Activated CD8-positive, alpha-beta T cell treated with anti-CD3 and anti-CD28 coated beads, Interleukin-2, amount 10 ng/mL, durations not matched to agents 7 days and 5 days (primary cell): Measurements from ENCODE around the gene PRDM2. TPM values are rescaled to one million over a fixed set of nuclear protein-coding genes. Genes with fewer than 3 reads are reported as not detected.

ENCODE experiments used
- ATAC-seq: fragments of 150-1000 bp; cut with Tn5 transposase; one replicate; pipeline ENCODE4 v1.10.0; 2021; ENCODE audit warnings: moderate library complexity
- CTCF ChIA-PET: fragments of 350-600 bp; sonication (Branson Sonifier 250); formaldehyde crosslinking; loops from one replicate; lab custom pipeline; 2021; ENCODE audit warnings: antibody characterized with exemption; lab: Charles Lee
- POLR2A ChIA-PET: fragments of 350-600 bp; sonication (Branson Sonifier 250); formaldehyde crosslinking; loops from one replicate; lab custom pipeline; 2021; ENCODE audit warnings: antibody characterized with exemption; lab: Charles Lee
- DNase-seq: peaks from one replicate; pipeline ENCODE4 v3.0.0-alpha.2; 2020
- H3K27ac Mint-ChIP-seq: one replicate; pipeline ENCODE4 v1.8.0; 2021; ENCODE audit warnings: mild to moderate bottlenecking, mixed read lengths
- H3K27me3 Mint-ChIP-seq: one replicate; pipeline ENCODE4 v1.8.0; 2021; ENCODE audit warnings: low read depth, mixed read lengths
- H3K36me3 Mint-ChIP-seq: one replicate; pipeline ENCODE4 v1.8.0; 2021; ENCODE audit warnings: low read depth, mixed read lengths
- H3K4me1 Mint-ChIP-seq: one replicate; pipeline ENCODE4 v1.8.0; 2021; ENCODE audit warnings: low read depth, mixed read lengths
- H3K4me3 Mint-ChIP-seq: one replicate; pipeline ENCODE4 v1.8.0; 2021; ENCODE audit warnings: mild to moderate bottlenecking, mixed read lengths
- H3K9me3 Mint-ChIP-seq: one replicate; pipeline ENCODE4 v1.8.0; 2022; ENCODE audit warnings: mixed read lengths; ENCODE audit not compliant: insufficient read depth
- total RNA-seq, 2 experiments: library from RNA; stranded (reverse); gene quantifications; one replicate each; pipeline ENCODE4 v1.2.3, GENCODE V29; 2021

The PRDM2 gene
- total RNA-seq, 2 experiments from 2014 or later = 49.3 to 50.4 TPM

- ChIA-PET POLR2A (no interaction called here), CTCF (interaction anchor here (1.7 kb wide), 1 partner anchor 155 kb away, joined by 7 read pairs; no protein-coding TSS in a partner anchor)
- no peak for ATAC-seq
- Mint-ChIP-seq H3K4me3 (no peak overlapping the region), H3K4me1 (no peaks in the 10 kb centered on the region), H3K27ac (no peak overlapping the region), H3K9me3 (no peaks in the 10 kb centered on the region), H3K36me3 (no peaks in the 10 kb centered on the region), H3K27me3 (no peaks in the 10 kb centered on the region)
- no peak for DNase-seq
Measured at GRCh38 chr1:13820055-13820454, 120.1 kb downstream of the PRDM2 start.

GRCh38 chr1:13820456-13820855 is 120.5 kb downstream of the PRDM2 start:
- ATAC-seq = no peak
- Mint-ChIP-seq H3K4me1 (no peaks in the 10 kb centered on the region), H3K27ac (no peak overlapping the region), H3K9me3 (no peaks in the 10 kb centered on the region), H3K4me3 (no peak overlapping the region), H3K36me3 (no peaks in the 10 kb centered on the region), H3K27me3 (no peaks in the 10 kb centered on the region)
- ChIA-PET CTCF (interaction anchor here (1.7 kb wide), 1 partner anchor 156 kb away, joined by 7 read pairs; no protein-coding TSS in a partner anchor), POLR2A (no interaction called here)
- no peak for DNase-seq

GRCh38 chr1:13823126-13823880 is 123.3 kb downstream of the PRDM2 start:
- H3K27ac Mint-ChIP-seq = no peak overlapping the region
- ATAC-seq (no peak), DNase-seq (no peak)
- H3K9me3 Mint-ChIP-seq = no peaks in the 10 kb centered on the region
- CTCF ChIA-PET = interaction anchor here (2.4 kb wide), 1 partner anchor 10 kb away, joined by 9 read pairs; no protein-coding TSS in a partner anchor
- no peaks in the 10 kb centered on the region for H3K27me3 Mint-ChIP-seq
- no peak overlapping the region for H3K4me3 Mint-ChIP-seq
- H3K4me1 Mint-ChIP-seq = no peaks in the 10 kb centered on the region
- no peaks in the 10 kb centered on the region for H3K36me3 Mint-ChIP-seq
- POLR2A ChIA-PET = no interaction called here

GRCh38 chr1:13823936-13824335 is 123.9 kb downstream of the PRDM2 start:
- CTCF ChIA-PET = interaction anchor here (2.4 kb wide), 1 partner anchor 10 kb away, joined by 9 read pairs; no protein-coding TSS in a partner anchor
- DNase-seq = no peak
- POLR2A ChIA-PET = no interaction called here
- Mint-ChIP-seq H3K9me3 (no peaks in the 10 kb centered on the region), H3K36me3 (no peaks in the 10 kb centered on the region), H3K4me1 (no peaks in the 10 kb centered on the region), H3K27me3 (no peaks in the 10 kb centered on the region), H3K4me3 (no peak overlapping the region), H3K27ac (no peak overlapping the region)
- ATAC-seq = no peak

GRCh38 chr1:13824626-13825025 is 124.6 kb downstream of the PRDM2 start:
- Mint-ChIP-seq H3K4me1 (no peaks in the 10 kb centered on the region), H3K27me3 (no peaks in the 10 kb centered on the region), H3K9me3 (no peaks in the 10 kb centered on the region), H3K27ac (no peak overlapping the region), H3K36me3 (no peaks in the 10 kb centered on the region), H3K4me3 (no peak overlapping the region)
- CTCF ChIA-PET = interaction anchor here (1.7 to 2.4 kb wide), 2 partner anchors 11 to 158 kb away, joined by 5 to 9 read pairs; no protein-coding TSS in a partner anchor
- POLR2A ChIA-PET = no interaction called here
- ATAC-seq (no peak), DNase-seq (no peak)

GRCh38 chr1:13825033-13825432 is 125.0 kb downstream of the PRDM2 start:
- Mint-ChIP-seq H3K27me3 (no peaks in the 10 kb centered on the region), H3K4me3 (no peak overlapping the region), H3K27ac (no peak overlapping the region), H3K9me3 (no peaks in the 10 kb centered on the region), H3K36me3 (no peaks in the 10 kb centered on the region), H3K4me1 (no peaks in the 10 kb centered on the region)
- CTCF ChIA-PET = interaction anchor here (1.7 to 2.4 kb wide), 2 partner anchors 11 to 159 kb away, joined by 5 to 9 read pairs; no protein-coding TSS in a partner anchor
- ATAC-seq (no peak), DNase-seq (no peak)
- POLR2A ChIA-PET = no interaction called here

GRCh38 chr1:13826009-13826408 is 126.0 kb downstream of the PRDM2 start:
- no peak for DNase-seq
- H3K27ac Mint-ChIP-seq = no peak overlapping the region
- no peak for ATAC-seq
- no peak overlapping the region for H3K4me3 Mint-ChIP-seq
- no peaks in the 10 kb centered on the region for H3K36me3 Mint-ChIP-seq
- CTCF ChIA-PET = interaction anchor here (1.7 kb wide), 1 partner anchor 160 kb away, joined by 5 read pairs; no protein-coding TSS in a partner anchor
- H3K4me1 Mint-ChIP-seq = no peaks in the 10 kb centered on the region
- POLR2A ChIA-PET = no interaction called here
- no peaks in the 10 kb centered on the region for H3K27me3 Mint-ChIP-seq
- no peaks in the 10 kb centered on the region for H3K9me3 Mint-ChIP-seq

- no peak for DNase-seq
- no peak for ATAC-seq
- Mint-ChIP-seq H3K27ac (no peak overlapping the region), H3K36me3 (no peaks in the 10 kb centered on the region), H3K4me1 (no peaks in the 10 kb centered on the region), H3K9me3 (no peaks in the 10 kb centered on the region), H3K4me3 (no peak overlapping the region), H3K27me3 (no peaks in the 10 kb centered on the region)
- ChIA-PET CTCF (no interaction called here), POLR2A (no interaction called here)
Measured at GRCh38 chr1:13826591-13826990, 126.6 kb downstream of the PRDM2 start.

- POLR2A ChIA-PET = no interaction called here
- no peaks in the 10 kb centered on the region for H3K4me1 Mint-ChIP-seq
- CTCF ChIA-PET = interaction anchor here (0.6 to 1.5 kb wide), 4 partner anchors 37 to 224 kb away, joined by 3 to 6 read pairs (median 4); no protein-coding TSS in a partner anchor
- no peak overlapping the region for H3K4me3 Mint-ChIP-seq
- H3K36me3 Mint-ChIP-seq = no peaks in the 10 kb centered on the region
- H3K27ac Mint-ChIP-seq = no peak overlapping the region
- no peaks in the 10 kb centered on the region for H3K27me3 Mint-ChIP-seq
- ATAC-seq = peak; percentile 58
- DNase-seq = peak; percentile 48
- H3K9me3 Mint-ChIP-seq = no peaks in the 10 kb centered on the region
Measured at GRCh38 chr1:13828454-13829151, 128.6 kb downstream of the PRDM2 start.

- no peak overlapping the region for H3K4me3 Mint-ChIP-seq
- no peak overlapping the region for H3K27ac Mint-ChIP-seq
- DNase-seq (no peak), ATAC-seq (no peak)
- H3K9me3 Mint-ChIP-seq = no peaks in the 10 kb centered on the region
- no peaks in the 10 kb centered on the region for H3K36me3 Mint-ChIP-seq
- CTCF ChIA-PET = interaction anchor here (0.7 to 1.5 kb wide), 3 partner anchors 38 to 166 kb away, joined by 4 to 6 read pairs (median 4); no protein-coding TSS in a partner anchor
- no peaks in the 10 kb centered on the region for H3K4me1 Mint-ChIP-seq
- no peaks in the 10 kb centered on the region for H3K27me3 Mint-ChIP-seq
- POLR2A ChIA-PET = no interaction called here
Measured at GRCh38 chr1:13829152-13829769, 129.3 kb downstream of the PRDM2 start.

- Mint-ChIP-seq H3K4me1 (no peaks in the 10 kb centered on the region), H3K36me3 (no peaks in the 10 kb centered on the region), H3K4me3 (no peak overlapping the region), H3K27ac (no peak overlapping the region), H3K9me3 (no peaks in the 10 kb centered on the region), H3K27me3 (no peaks in the 10 kb centered on the region)
- DNase-seq = no peak
- ChIA-PET POLR2A (no interaction called here), CTCF (interaction anchor here (1.5 kb wide), 1 partner anchor 167 kb away, joined by 6 read pairs; no protein-coding TSS in a partner anchor)
- ATAC-seq = no peak
Measured at GRCh38 chr1:13830170-13830569, 130.2 kb downstream of the PRDM2 start.
